ENCODE results near the gene MOB1A. TPM values are rescaled to one million over a fixed set of nuclear protein-coding genes. Genes with fewer than 3 reads are reported as not detected.

MOB1A gene
- total and polyA plus RNA-seq, 10 of the 15 experiments (the other 5 are each of a cell fraction or from before 2014, with no cell fraction given): 41.2 to 232 (median 172) TPM

DNA sequence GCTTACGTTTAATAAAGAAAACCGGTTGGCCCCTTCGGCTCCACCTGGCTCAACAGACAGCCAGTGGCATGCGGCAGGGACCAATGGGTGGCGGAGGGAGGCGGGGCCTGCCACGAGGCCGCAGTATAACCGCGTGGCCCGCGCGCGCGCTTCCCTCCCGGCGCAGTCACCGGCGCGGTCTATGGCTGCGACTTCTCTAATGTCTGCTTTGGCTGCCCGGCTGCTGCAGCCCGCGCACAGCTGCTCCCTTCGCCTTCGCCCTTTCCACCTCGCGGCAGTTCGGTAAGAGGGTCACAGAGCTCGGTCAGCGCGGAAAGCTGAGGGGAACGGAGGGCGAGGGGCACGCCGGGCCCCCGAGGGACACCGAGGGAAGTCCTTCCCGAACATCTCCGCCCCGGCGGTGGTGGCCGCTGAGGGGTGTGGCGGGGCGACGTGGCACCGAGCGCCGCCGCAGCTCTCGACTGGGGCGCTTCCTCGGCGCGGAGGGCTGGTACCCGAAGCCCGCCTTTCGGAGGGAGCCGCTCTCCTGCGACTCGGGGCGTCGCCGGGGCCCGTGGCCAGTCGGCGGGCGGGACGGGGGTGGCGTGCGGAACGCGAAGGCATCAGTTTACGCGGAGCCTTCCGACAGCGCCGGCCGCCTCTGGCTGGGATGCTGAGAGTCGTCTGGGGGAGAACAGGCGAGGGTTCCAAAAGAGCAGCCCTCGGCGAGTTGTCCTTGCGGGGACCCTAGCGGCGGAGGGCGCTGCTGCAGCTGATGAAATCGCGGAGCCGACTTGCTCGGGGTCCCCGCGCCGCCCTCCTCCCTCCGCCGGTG is 20.0 kb upstream of the MOB1A start, which contains the start of gene MTHFD2:
MTHFD2 (plus strand) TSS at position 155 of the 814 bp plus-strand sequence; CDS start at position 182, 27 bp downstream.
- Histone ChIP-seq H2AFZ (ENCODE audit: control insufficient read depth, low read depth, low read length) (peak within 1 kb of the TSS; percentile 74), H3K27me3 (replicated peaks in 1 of 2; ENCODE audit: control insufficient read depth in 2 of 2, insufficient read depth in 2 of 2, low read length in 1 of 2) (no peaks in the 10 kb centered on the region), H3K36me3 (ENCODE audit: control insufficient read depth in 2 of 2, insufficient read depth in 2 of 2, low read length in 1 of 2) (peaks cover 0 to 2% of the 10 kb centered on the region in 2 experiments; a peak in 1 of 4 replicates), H3K79me2 (ENCODE audit: control insufficient read depth, insufficient read depth, low read length) (peaks cover 55% of the 10 kb centered on the region), H3K4me2 (ENCODE audit: control insufficient read depth, insufficient read depth) (peak within 1 kb of the TSS; percentile 79), H3K4me1 (ENCODE audit: control insufficient read depth, insufficient read depth, low read length) (peaks cover 8% of the 10 kb centered on the region), H4K20me1 (ENCODE audit: control insufficient read depth, insufficient read depth) (no peaks in the 10 kb centered on the region; the same call in 1 of the 2 replicates), H3K9me3 (replicated peaks; ENCODE audit: control insufficient read depth, insufficient read depth, low read length) (no peaks in the 10 kb centered on the region), H3K27ac (ENCODE audit: control insufficient read depth, insufficient read depth) (peak within 1 kb of the TSS; percentile 93), H3K4me3 (peak within 1 kb of the TSS; percentile 96), H3K9ac (ENCODE audit: control insufficient read depth, insufficient read depth, low read length) (peak within 1 kb of the TSS; percentile 91)
- RAD21 ChIA-PET (ENCODE audit: unreplicated experiment): interaction anchor here (0.8 to 4.6 kb wide), 13 partner anchors 14 to 372 kb away, joined by 3 to 39 read pairs (median 6); partner anchors contain the start of gene MOB1A
- FAIRE-seq (peak; percentile 62), ATAC-seq (peak; percentile 92), DNase-seq (ENCODE audit: low read depth, low spot score) (peak; percentile 90)
- intact Hi-C loops (cut with micrococcal nuclease; ENCODE audit: unreplicated experiment) (loop anchor here (1.0 kb wide), 1 partner anchor 20 kb away; the partner anchor contains the start of gene MOB1A), in situ Hi-C loops (cut with MboI) (no loop called here)
- 2% methylated on average over 95 of the region's 96 CpGs for WGBS (ENCODE audit: insufficient coverage, insufficient replicate concordance, low lambda C conversion rate, missing lambda C conversion rate)
- BruUV-seq (replicated peaks): TSS peak; percentile 93
- CTCF ChIA-PET: interaction anchor here (1.3 to 7.8 kb wide), 15 partner anchors 9 to 194 kb away, joined by 3 to 90 read pairs (median 7); partner anchors contain the start of genes BOLA3 and MOB1A
- SMC1A ChIA-PET (ENCODE audit: uncharacterized antibody, unreplicated experiment): interaction anchor here (0.7 to 3.7 kb wide), 17 partner anchors 9 to 374 kb away, joined by 3 to 24 read pairs (median 5); partner anchors contain the start of genes BOLA3 and MOB1A
- POLR2A ChIA-PET: interaction anchor here (0.7 to 6.4 kb wide), 7 partner anchors 8 to 78 kb away, joined by 3 to 83 read pairs (median 4); partner anchors contain the start of gene MOB1A
- TF ChIP-seq MEF2B (IDR thresholded peaks at IDR 0.05; ENCODE audit: partially characterized antibody, poor library complexity, severe bottlenecking) (no peak), SIN3A (IDR thresholded peaks at IDR 0.05; ENCODE audit: low read depth, low read length) (peak; percentile 69), FOS (IDR thresholded peaks at IDR 0.05; ENCODE audit: borderline replicate concordance, extremely low read depth, insufficient read length) (peak; percentile 32), RAD51 (IDR thresholded peaks at IDR 0.05) (peak; percentile 53), BHLHE40 (IDR thresholded peaks at IDR 0.05; ENCODE audit: borderline replicate concordance in 1 of 2, low read depth in 2 of 2, low read length in 1 of 2) (peak in 1 of 2 experiments; percentile 60; a peak in 2 of 4 replicates), STAT1 (conservative IDR thresholded peaks at IDR 0.05) (no peak), LARP7 (IDR thresholded peaks at IDR 0.05) (peak; percentile 79), NFYA (IDR thresholded peaks at IDR 0.05; ENCODE audit: borderline replicate concordance, low read depth, low read length) (peak; percentile 55), HSF1 (IDR thresholded peaks at IDR 0.05; ENCODE audit: low read depth, low read length) (no peak), BCL3 (IDR thresholded peaks at IDR 0.05; ENCODE audit: borderline replicate concordance, insufficient read depth, low read depth, low read length, poor library complexity, severe bottlenecking) (peak; percentile 60), KLF5 (IDR thresholded peaks at IDR 0.05; ENCODE audit: partially characterized antibody) (peak; percentile 81), RUNX3 (IDR thresholded peaks at IDR 0.05; ENCODE audit: low read length) (peak; percentile 65), IKZF2 (IDR thresholded peaks at IDR 0.05) (no peak), CEBPB (IDR thresholded peaks at IDR 0.05; ENCODE audit: borderline replicate concordance in 1 of 2, low read depth in 2 of 2, low read length in 2 of 2) (peak in 1 of 2 experiments; percentile 51; a peak in 1 of 4 replicates), BRCA1 (IDR thresholded peaks at IDR 0.05; ENCODE audit: low read depth, low read length) (0 out of 2 replicates have a peak, but pooled peaks have one; percentile 30)

Measured in GM12878 (cell line).